ENCODE data around the gene PTRHD1. TPM values are rescaled to one million over a fixed set of nuclear protein-coding genes. Genes with fewer than 3 reads are reported as not detected.

The PTRHD1 gene
- total and polyA plus RNA-seq, 10 of the 15 experiments (the other 5 are each of a cell fraction or from before 2014, with no cell fraction given) = 15.9 to 64.2 (median 45.0) TPM

- no peaks in the 10 kb centered on the region; the same call in 1 of the 2 replicates for H3K4me1 ChIP-seq (ENCODE audit: control insufficient read depth, insufficient read depth, low read length)
- no peaks in the 10 kb centered on the region; the same call in 1 of the 2 replicates for H4K20me1 ChIP-seq (ENCODE audit: control insufficient read depth, insufficient read depth)
- FAIRE-seq = peak; percentile 88
- ChIA-PET SMC1A (ENCODE audit: uncharacterized antibody, unreplicated experiment) (interaction anchor here (0.7 to 5.4 kb wide), 12 partner anchors 17 to 423 kb away, joined by 3 to 55 read pairs (median 4); no protein-coding TSS in a partner anchor), POLR2A (interaction anchor here (1.0 to 1.8 kb wide), 3 partner anchors 18 to 419 kb away, joined by 3 to 9 read pairs (median 5); no protein-coding TSS in a partner anchor), RAD21 (ENCODE audit: unreplicated experiment) (interaction anchor here (0.6 to 5.9 kb wide), 15 partner anchors 15 to 418 kb away, joined by 3 to 66 read pairs (median 4); no protein-coding TSS in a partner anchor), CTCF (interaction anchor here (0.6 to 7.7 kb wide), 49 partner anchors 8 to 607 kb away, joined by 3 to 124 read pairs (median 4); partner anchors contain the start of genes CENPO and PTRHD1)
- 48% methylated on average over 30 of the region's 30 CpGs for WGBS (ENCODE audit: insufficient coverage, insufficient replicate concordance, low lambda C conversion rate, missing lambda C conversion rate)
- no peak overlapping the region for H3K27ac ChIP-seq (ENCODE audit: control insufficient read depth, insufficient read depth)
- H3K4me2 ChIP-seq (ENCODE audit: control insufficient read depth, insufficient read depth) = no peak overlapping the region
- no peaks in the 10 kb centered on the region for H3K27me3 ChIP-seq (replicated peaks in 1 of 2; ENCODE audit: control insufficient read depth in 2 of 2, insufficient read depth in 2 of 2, low read length in 1 of 2)
- H2AFZ ChIP-seq (ENCODE audit: control insufficient read depth, low read depth, low read length) = no peak overlapping the region
- peaks cover 11 to 12% of the 10 kb centered on the region in 2 experiments; a peak in 3 of 4 replicates for H3K36me3 ChIP-seq (ENCODE audit: control insufficient read depth in 2 of 2, insufficient read depth in 2 of 2, low read length in 1 of 2)
- no peaks in the 10 kb centered on the region for H3K79me2 ChIP-seq (ENCODE audit: control insufficient read depth, insufficient read depth, low read length)
- in situ Hi-C loops (cut with MboI) (loop anchor here (5.0 kb wide), 1 partner anchor 420 kb away; no protein-coding TSS in a partner anchor), intact Hi-C loops (cut with micrococcal nuclease; ENCODE audit: unreplicated experiment) (loop anchor here (1.0 to 10.0 kb wide), 5 partner anchors 35 to 417 kb away; partner anchors contain the start of genes CENPO and PTRHD1)
- peak; percentile 96 for ATAC-seq
- DNase-seq (ENCODE audit: low read depth, low spot score) = peak; percentile 24
- no peak overlapping the region for H3K9ac ChIP-seq (ENCODE audit: control insufficient read depth, insufficient read depth, low read length)
- no peaks in the 10 kb centered on the region for H3K9me3 ChIP-seq (replicated peaks; ENCODE audit: control insufficient read depth, insufficient read depth, low read length)
- no peak overlapping the region for H3K4me3 ChIP-seq
- BruUV-seq (replicated peaks) = no TSS peak
- TF ChIP-seq DPF2 (IDR thresholded peaks at IDR 0.05) (no peak), EP300 (IDR thresholded peaks at IDR 0.05; ENCODE audit: borderline replicate concordance in 1 of 2, control insufficient read depth in 1 of 2, low read depth in 2 of 2, low read length in 2 of 2) (no peak), SMAD1 (IDR thresholded peaks at IDR 0.05; ENCODE audit: low read depth, partially characterized antibody) (no peak), CREB1 (IDR thresholded peaks at IDR 0.05; ENCODE audit: low read depth) (no peak), YY1 (IDR thresholded peaks at IDR 0.05; ENCODE audit: low read depth, low read length) (peak; percentile 59; the same call in 1 of the 2 replicates), ZBED1 (IDR thresholded peaks at IDR 0.05; ENCODE audit: borderline replicate concordance) (no peak), BHLHE40 (IDR thresholded peaks at IDR 0.05; ENCODE audit: borderline replicate concordance in 1 of 2, low read depth in 2 of 2, low read length in 1 of 2) (0 out of 4 replicates have a peak, but pooled peaks of 1 of the 2 experiments have one; percentile 53), HDAC6 (IDR thresholded peaks at IDR 0.05; ENCODE audit: unreplicated experiment) (no peak), POLR2A (IDR thresholded peaks at IDR 0.05; ENCODE audit: low read depth, low read length) (peak; percentile 40; the same call in 1 of the 2 replicates), SMC3 (IDR thresholded peaks at IDR 0.05; ENCODE audit: borderline replicate concordance, low read length) (peak; percentile 93), IRF4 (IDR thresholded peaks at IDR 0.05; ENCODE audit: low read depth, low read length) (0 out of 2 replicates have a peak, but pooled peaks have one; percentile 7), ASH2L (IDR thresholded peaks at IDR 0.05; ENCODE audit: borderline replicate concordance, low read depth) (no peak), PAX8 (IDR thresholded peaks at IDR 0.05) (no peak), CTCF (IDR thresholded peaks at IDR 0.05 in 2 of 3, conservative IDR thresholded peaks at IDR 0.05 in 1 of 3; ENCODE audit: control insufficient read depth in 2 of 3, extremely low read depth in 1 of 3, insufficient read depth in 1 of 3, low read depth in 3 of 3, low read length in 3 of 3) (peak; percentile 92 to 97 (median 92)), ETV6 (conservative IDR thresholded peaks at IDR 0.05 in 1 of 2, IDR thresholded peaks at IDR 0.05 in 1 of 2; ENCODE audit: borderline replicate concordance in 1 of 2, low read depth in 1 of 2) (no peak)
- TF ChIP-seq, protein P1, sequence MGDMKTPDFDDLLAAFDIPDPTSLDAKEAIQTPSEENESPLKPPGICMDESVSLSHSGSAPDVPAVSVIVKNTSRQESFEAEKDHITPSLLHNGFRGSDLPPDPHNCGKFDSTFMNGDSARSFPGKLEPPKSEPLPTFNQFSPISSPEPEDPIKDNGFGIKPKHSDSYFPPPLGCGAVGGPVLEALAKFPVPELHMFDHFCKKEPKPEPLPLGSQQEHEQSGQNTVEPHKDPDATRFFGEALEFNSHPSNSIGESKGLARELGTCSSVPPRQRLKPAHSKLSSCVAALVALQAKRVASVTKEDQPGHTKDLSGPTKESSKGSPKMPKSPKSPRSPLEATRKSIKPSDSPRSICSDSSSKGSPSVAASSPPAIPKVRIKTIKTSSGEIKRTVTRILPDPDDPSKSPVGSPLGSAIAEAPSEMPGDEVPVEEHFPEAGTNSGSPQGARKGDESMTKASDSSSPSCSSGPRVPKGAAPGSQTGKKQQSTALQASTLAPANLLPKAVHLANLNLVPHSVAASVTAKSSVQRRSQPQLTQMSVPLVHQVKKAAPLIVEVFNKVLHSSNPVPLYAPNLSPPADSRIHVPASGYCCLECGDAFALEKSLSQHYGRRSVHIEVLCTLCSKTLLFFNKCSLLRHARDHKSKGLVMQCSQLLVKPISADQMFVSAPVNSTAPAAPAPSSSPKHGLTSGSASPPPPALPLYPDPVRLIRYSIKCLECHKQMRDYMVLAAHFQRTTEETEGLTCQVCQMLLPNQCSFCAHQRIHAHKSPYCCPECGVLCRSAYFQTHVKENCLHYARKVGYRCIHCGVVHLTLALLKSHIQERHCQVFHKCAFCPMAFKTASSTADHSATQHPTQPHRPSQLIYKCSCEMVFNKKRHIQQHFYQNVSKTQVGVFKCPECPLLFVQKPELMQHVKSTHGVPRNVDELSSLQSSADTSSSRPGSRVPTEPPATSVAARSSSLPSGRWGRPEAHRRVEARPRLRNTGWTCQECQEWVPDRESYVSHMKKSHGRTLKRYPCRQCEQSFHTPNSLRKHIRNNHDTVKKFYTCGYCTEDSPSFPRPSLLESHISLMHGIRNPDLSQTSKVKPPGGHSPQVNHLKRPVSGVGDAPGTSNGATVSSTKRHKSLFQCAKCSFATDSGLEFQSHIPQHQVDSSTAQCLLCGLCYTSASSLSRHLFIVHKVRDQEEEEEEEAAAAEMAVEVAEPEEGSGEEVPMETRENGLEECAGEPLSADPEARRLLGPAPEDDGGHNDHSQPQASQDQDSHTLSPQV (IDR thresholded peaks at IDR 0.05) = no peak
Measured at GRCh38 chr2:24827321-24828237, 34.4 kb upstream of the PTRHD1 start.
